H9 (cell line): ENCODE results near the gene FRG1. TPM values are rescaled to one million over a fixed set of nuclear protein-coding genes. Genes with fewer than 3 reads are reported as not detected.
"Not testable (repeated sequence)": the region's sequence is repeated elsewhere in the genome, so short reads cannot be mapped to it uniquely, and the experiment has no call there.

Experiments
- DNase-seq: peaks from one replicate; pipeline ENCODE4 v3.0.0-alpha.2; 2017
- H2AFZ ChIP-seq: one replicate; pipeline ENCODE4 v1.6.1; 2013; ENCODE audit warnings: mild to moderate bottlenecking, low read length, control low read depth, moderate library complexity
- H2AK5ac ChIP-seq: 2 replicates; pipeline ENCODE4 v1.6.1; 2013; ENCODE audit warnings: low read length, control low read depth, mixed read lengths; ENCODE audit not compliant: insufficient read length
- H2BK120ac ChIP-seq: one replicate; pipeline ENCODE4 v1.6.1; 2013; ENCODE audit warnings: low read depth, mild to moderate bottlenecking, low read length, control low read depth, inconsistent platforms; ENCODE audit not compliant: poor library complexity, severe bottlenecking
- H2BK12ac ChIP-seq: 2 replicates; pipeline ENCODE4 v1.6.1; 2013; ENCODE audit warnings: low read length, control low read depth, mixed read lengths, low read depth; ENCODE audit not compliant: insufficient read length
- H2BK15ac ChIP-seq: 2 replicates; pipeline ENCODE4 v1.6.1; 2013; ENCODE audit warnings: low read depth, low read length, control low read depth
- H2BK20ac ChIP-seq: one replicate; pipeline ENCODE4 v1.6.1; 2013; ENCODE audit warnings: low read depth, mild to moderate bottlenecking, low read length, control low read depth, inconsistent platforms; ENCODE audit not compliant: poor library complexity, severe bottlenecking
- H2BK5ac ChIP-seq: 2 replicates; pipeline ENCODE4 v1.6.1; 2013; ENCODE audit warnings: low read length, control low read depth, mixed read lengths; ENCODE audit not compliant: insufficient read length
- H3K14ac ChIP-seq: 2 replicates; pipeline ENCODE4 v1.6.1; 2013; ENCODE audit warnings: low read length, control low read depth; ENCODE audit not compliant: insufficient read depth
- H3K18ac ChIP-seq: 2 replicates; pipeline ENCODE4 v1.6.1; 2013; ENCODE audit warnings: low read depth, mild to moderate bottlenecking, mixed read lengths, low read length, control low read depth; ENCODE audit not compliant: insufficient read length
- H3K23ac ChIP-seq: 2 replicates; pipeline ENCODE4 v1.6.1; 2013; ENCODE audit warnings: low read length, control low read depth, mixed read lengths, low read depth; ENCODE audit not compliant: insufficient read length
- H3K23me2 ChIP-seq: 2 replicates; pipeline ENCODE4 v1.6.1; 2013; ENCODE audit warnings: low read depth, mild to moderate bottlenecking, mixed read lengths, low read length, control low read depth; ENCODE audit not compliant: insufficient read length, poor library complexity, severe bottlenecking
- H3K27ac ChIP-seq: 2 replicates; pipeline ENCODE4 v1.5.1; 2013; ENCODE audit warnings: low read length, control low read depth, mixed read lengths, low read depth; ENCODE audit not compliant: insufficient read length
- H3K27me3 ChIP-seq: 2 replicates; pipeline ENCODE4 v1.6.1; 2013; ENCODE audit warnings: low read length, control low read depth, inconsistent platforms; ENCODE audit not compliant: insufficient read depth
- H3K4ac ChIP-seq: 2 replicates; pipeline ENCODE4 v1.6.1; 2013; ENCODE audit warnings: low read depth, mild to moderate bottlenecking, control low read depth, inconsistent platforms, low read length, moderate library complexity
- H3K4me1 ChIP-seq: 2 replicates; pipeline ENCODE4 v1.6.1; 2013; ENCODE audit warnings: low read length, control low read depth, inconsistent platforms; ENCODE audit not compliant: insufficient read depth
- H3K4me2 ChIP-seq: 2 replicates; pipeline ENCODE4 v1.6.1; 2013; ENCODE audit warnings: low read length, control low read depth, mixed read lengths; ENCODE audit not compliant: insufficient read length, insufficient read depth
- H3K56ac ChIP-seq: 2 replicates; pipeline ENCODE4 v1.6.1; 2013; ENCODE audit warnings: low read depth, mild to moderate bottlenecking, mixed read lengths, low read length, control low read depth; ENCODE audit not compliant: insufficient read length
- H3K79me1 ChIP-seq: 2 replicates; pipeline ENCODE4 v1.6.1; 2013; ENCODE audit warnings: low read depth, mild to moderate bottlenecking, moderate library complexity, low read length, control low read depth, inconsistent platforms; ENCODE audit not compliant: insufficient read depth, poor library complexity, severe bottlenecking
- H3K79me2 ChIP-seq: 2 replicates; pipeline ENCODE4 v1.6.1; 2013; ENCODE audit warnings: low read length, control low read depth, inconsistent platforms; ENCODE audit not compliant: insufficient read depth
- H3K9ac ChIP-seq: 2 replicates; pipeline ENCODE4 v1.6.1; 2013; ENCODE audit warnings: low read length, control low read depth, mixed read lengths; ENCODE audit not compliant: insufficient read length; ENCODE audit errors: extremely low read depth
- H3K9me3 ChIP-seq: one replicate; pipeline ENCODE4 v1.6.1; 2013; ENCODE audit warnings: low read depth, low read length, inconsistent platforms; ENCODE audit not compliant: control insufficient read depth
- H3T11ph ChIP-seq: one replicate; pipeline ENCODE4 v1.6.1; 2013; ENCODE audit warnings: mild to moderate bottlenecking, low read length, control low read depth, inconsistent platforms
- H4K20me1 ChIP-seq: one replicate; pipeline ENCODE4 v1.6.1; 2013; ENCODE audit not compliant: control insufficient read depth, insufficient read length, insufficient read depth
- H4K5ac ChIP-seq: 2 replicates; pipeline ENCODE4 v1.6.1; 2013; ENCODE audit warnings: low read depth, mild to moderate bottlenecking, mixed read lengths, low read length, control low read depth; ENCODE audit not compliant: insufficient read length
- H4K8ac ChIP-seq: replicated peaks from 2 replicates; pipeline ENCODE4 v1.6.1; 2013; ENCODE audit warnings: low read length, control low read depth, mixed read lengths, low read depth; ENCODE audit not compliant: insufficient read length
- H4K91ac ChIP-seq: 2 replicates; pipeline ENCODE4 v1.6.1; 2013; ENCODE audit warnings: low read depth, mild to moderate bottlenecking, moderate library complexity, mixed read lengths, low read length, control low read depth; ENCODE audit not compliant: insufficient read length
- H3K27ac Mint-ChIP-seq, 3 experiments: 2 replicates in 2 of 3; 3 replicates in 1 of 3; pipeline ENCODE4 v1.8.0; 2020 to 2021; ENCODE audit warnings: mixed read lengths in 3 of 3, mild to moderate bottlenecking in 1 of 3, moderate library complexity in 1 of 3
- H3K27me3 Mint-ChIP-seq: 2 replicates; pipeline ENCODE4 v1.8.0; 2021; ENCODE audit warnings: low read depth, mild to moderate bottlenecking, moderate library complexity, mixed read lengths
- H3K36me3 Mint-ChIP-seq, 3 experiments: 2 replicates in 2 of 3; 3 replicates in 1 of 3; pipeline ENCODE4 v1.8.0; 2020 to 2021; ENCODE audit warnings: low read depth in 3 of 3, mixed read lengths in 3 of 3; ENCODE audit not compliant: insufficient read depth in 1 of 3
- H3K4me1 Mint-ChIP-seq, 2 experiments: 2 replicates each; pipeline ENCODE4 v1.8.0; 2020; ENCODE audit warnings: mixed read lengths in 2 of 2
- H3K4me3 Mint-ChIP-seq, 2 experiments: 2 replicates in 1 of 2; 3 replicates in 1 of 2; pipeline ENCODE4 v1.8.0; 2020 to 2021; ENCODE audit warnings: mild to moderate bottlenecking in 2 of 2, mixed read lengths in 2 of 2, moderate library complexity in 1 of 2
- H3K9me3 Mint-ChIP-seq, 2 experiments: 2 replicates in 1 of 2; 3 replicates in 1 of 2; pipeline ENCODE4 v1.8.0; 2020; ENCODE audit warnings: mild to moderate bottlenecking in 2 of 2, mixed read lengths in 2 of 2, moderate library complexity in 1 of 2
- CTCF ChIP-seq: fragments of 200-600 bp; sonication (generic); conservative IDR thresholded peaks from 3 replicates; pipeline ENCODE4 v1.8.0; 2021; ENCODE audit warnings: antibody characterized with exemption, mild to moderate bottlenecking
- WGBS: extraction: QIAGEN DNeasy Blood & Tissue Kit; methylation state at CpG from one replicate; pipeline ENCODE4 v1.1.7; 2013; ENCODE audit warnings: missing lambda C conversion rate, low lambda C conversion rate, mixed read lengths; ENCODE audit not compliant: insufficient read length; ENCODE audit errors: extremely low coverage; 5-methylcytosine and 5-hydroxymethylcytosine counted together
- total RNA-seq: library from RNA; stranded (reverse); gene quantifications from 2 replicates; pipeline ENCODE4 v1.2.1, GENCODE V29; 2021

The FRG1 gene
- total RNA-seq, 1 experiment from 2014 or later, result 45.6 TPM

DNA sequence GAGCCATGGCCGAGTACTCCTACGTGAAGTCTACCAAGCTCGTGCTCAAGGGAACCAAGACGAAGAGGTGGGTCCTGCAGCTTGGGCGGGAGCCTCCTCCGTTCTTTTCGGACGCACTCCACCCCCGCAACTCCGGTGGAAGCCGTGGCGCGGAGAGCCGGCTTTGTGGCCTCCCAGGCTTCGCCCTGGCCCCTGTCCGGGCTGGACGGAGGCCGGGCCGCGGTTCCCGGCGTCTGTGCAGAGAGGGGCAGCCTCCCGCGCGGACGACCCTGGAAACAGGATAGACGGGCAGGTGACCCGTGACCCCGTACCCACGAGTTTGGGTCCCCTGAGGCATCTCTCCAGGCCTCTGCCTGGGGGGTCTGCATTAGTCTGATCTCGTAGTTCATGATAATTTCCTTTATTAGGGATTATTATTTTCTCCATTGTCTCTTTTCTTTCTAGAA lies 356 bp downstream of the FRG1 start:
- Histone ChIP-seq H2BK5ac (no peak overlapping the region), H2BK15ac (no peak overlapping the region), H3K18ac (no peak overlapping the region), H2BK120ac (no peak overlapping the region), H2BK12ac (no peak overlapping the region), H3T11ph (no peak overlapping the region), H2AFZ (no peak overlapping the region), H3K4ac (no peak overlapping the region), H3K9ac (peak overlapping the region; percentile 60), H2AK5ac (no peak overlapping the region), H3K9me3 (no peaks in the 10 kb centered on the region), H3K23me2 (peaks cover 2% of the 10 kb centered on the region), H2BK20ac (no peak overlapping the region), H3K27ac (no peak overlapping the region), H4K20me1 (no peaks in the 10 kb centered on the region), H3K4me2 (peak overlapping the region; percentile 35), H4K8ac (no peak overlapping the region), H3K14ac (0 out of 2 replicates have a peak overlapping the region, but pooled peaks have one; percentile 47), H3K23ac (no peak overlapping the region), H3K79me1 (no peaks in the 10 kb centered on the region), H4K91ac (no peak overlapping the region), H3K4me1 (no peaks in the 10 kb centered on the region), H3K27me3 (no peaks in the 10 kb centered on the region), H3K79me2 (no peaks in the 10 kb centered on the region), H4K5ac (no peak overlapping the region), H3K56ac (no peak overlapping the region)
- no peak for DNase-seq
- H3K27me3 Mint-ChIP-seq, result peaks cover 13% of the 10 kb centered on the region
- H3K27ac Mint-ChIP-seq, result peak overlapping the region in 2 of 3 experiments; percentile 27 to 87; a peak in 3 of 7 replicates
- peaks cover 18 to 31% of the 10 kb centered on the region in 2 experiments for H3K9me3 Mint-ChIP-seq
- no CpG with 5 or more reads among the region's 31 CpGs for WGBS
- H3K4me3 Mint-ChIP-seq, result peak overlapping the region; percentile 95
- H3K36me3 Mint-ChIP-seq, result peaks cover 12 to 25% (median 17%) of the 10 kb centered on the region in 3 experiments; a peak in 6 of 7 replicates
- H3K4me1 Mint-ChIP-seq, result peaks cover 7 to 13% of the 10 kb centered on the region in 2 experiments
- TF ChIP-seq CTCF, result no peak

DNA sequence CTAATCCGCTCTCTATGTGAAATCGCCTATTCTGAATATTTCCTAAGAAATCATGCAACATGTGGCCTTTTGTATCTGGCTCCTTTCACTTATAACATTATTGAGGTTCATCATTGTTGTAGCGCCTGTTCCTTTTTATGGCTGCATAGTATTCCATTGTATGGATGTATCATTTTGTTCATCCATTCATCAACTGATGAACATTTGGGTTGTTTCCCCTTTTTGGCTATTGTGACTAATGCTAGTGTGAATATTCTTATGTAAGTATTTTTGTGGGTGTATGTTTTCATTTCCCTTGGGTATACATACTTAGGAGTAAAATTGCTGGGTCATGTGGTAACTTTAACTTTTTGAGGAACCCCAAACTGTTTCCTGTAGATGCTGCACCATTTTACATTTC lies 1.7 kb downstream of the FRG1 start:
- H3K27me3 ChIP-seq, H3K56ac ChIP-seq, H3K23ac ChIP-seq, H3K4me2 ChIP-seq, H3K9me3 ChIP-seq, H2BK15ac ChIP-seq, H2AFZ ChIP-seq, H3K18ac ChIP-seq, H2BK12ac ChIP-seq, H3T11ph ChIP-seq, H4K8ac ChIP-seq, H3K9ac ChIP-seq, H3K79me2 ChIP-seq, H2BK5ac ChIP-seq, H2BK20ac ChIP-seq, H3K27ac Mint-ChIP-seq, H4K20me1 ChIP-seq, H2BK120ac ChIP-seq, DNase-seq, H3K14ac ChIP-seq, H3K79me1 ChIP-seq, H3K23me2 ChIP-seq, H3K27ac ChIP-seq, H2AK5ac ChIP-seq, H4K5ac ChIP-seq, H3K4me1 ChIP-seq, H4K91ac ChIP-seq, H3K4ac ChIP-seq: not testable (repeated sequence)
- H3K4me1 Mint-ChIP-seq, result peaks cover 7 to 13% of the 10 kb centered on the region in 2 experiments
- H3K9me3 Mint-ChIP-seq, result peaks cover 8 to 20% of the 10 kb centered on the region in 2 experiments
- H3K4me3 Mint-ChIP-seq, result peak overlapping the region; percentile 50 to 95; a peak in 4 of 5 replicates
- H3K36me3 Mint-ChIP-seq, result peaks cover 6 to 19% (median 15%) of the 10 kb centered on the region in 3 experiments; a peak in 6 of 7 replicates
- H3K27me3 Mint-ChIP-seq, result peaks cover 13% of the 10 kb centered on the region
- no CpG with 5 or more reads among the region's 3 CpGs for WGBS
